GM21825 (cell line): ENCODE results near the gene PAPLN.

Experiments
- ATAC-seq: cut with Tn5 transposase; IDR thresholded peaks from one replicate; pipeline ENCODE4 v1.9.1; 2021; ENCODE audit warnings: mild to moderate bottlenecking, moderate library complexity; ENCODE audit not compliant: unreplicated experiment

The PAPLN gene

DNA sequence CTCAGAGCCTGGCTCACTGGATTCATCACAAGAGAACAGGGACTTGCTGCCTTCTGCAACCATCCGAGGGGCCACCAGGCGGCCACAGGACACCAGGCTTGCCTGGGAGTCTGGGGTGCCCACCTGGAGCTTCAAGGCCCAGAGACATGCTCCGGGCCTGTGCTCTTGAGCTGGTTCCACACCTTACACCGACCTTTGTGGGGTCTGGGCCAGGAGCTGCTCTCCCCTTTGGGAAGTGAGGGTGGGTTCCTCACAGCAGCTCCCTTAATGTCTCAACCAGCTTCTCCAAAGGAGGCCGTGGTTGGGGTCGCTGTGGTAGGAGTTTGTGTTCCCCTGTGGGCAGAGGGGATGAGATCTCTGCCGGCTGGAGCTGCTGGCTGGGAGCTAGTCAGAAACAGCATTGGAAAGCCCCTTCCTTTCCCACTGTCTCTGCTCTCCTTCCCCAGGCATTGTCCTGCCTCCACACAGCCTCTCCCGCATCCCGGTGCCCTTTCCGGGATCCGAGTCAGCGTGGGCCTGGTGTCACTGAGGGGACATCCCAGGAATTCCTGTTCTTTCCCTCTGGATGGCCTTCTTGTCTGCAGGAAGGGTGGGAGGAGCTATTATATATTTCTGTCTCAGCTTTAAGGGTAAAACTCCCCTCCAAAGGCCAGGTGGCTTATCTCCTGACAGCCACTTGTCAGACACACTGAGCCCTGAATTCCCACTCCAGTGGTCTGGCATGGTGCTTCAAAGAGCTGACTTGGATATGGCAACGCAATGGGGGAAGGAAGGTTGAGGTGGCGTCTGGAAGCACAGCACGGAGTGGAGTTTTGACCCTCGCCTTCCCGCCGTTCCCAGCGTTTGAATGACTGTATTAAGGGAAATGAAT lies 5.1 kb upstream of the PAPLN start:
- no peak for ATAC-seq

DNA sequence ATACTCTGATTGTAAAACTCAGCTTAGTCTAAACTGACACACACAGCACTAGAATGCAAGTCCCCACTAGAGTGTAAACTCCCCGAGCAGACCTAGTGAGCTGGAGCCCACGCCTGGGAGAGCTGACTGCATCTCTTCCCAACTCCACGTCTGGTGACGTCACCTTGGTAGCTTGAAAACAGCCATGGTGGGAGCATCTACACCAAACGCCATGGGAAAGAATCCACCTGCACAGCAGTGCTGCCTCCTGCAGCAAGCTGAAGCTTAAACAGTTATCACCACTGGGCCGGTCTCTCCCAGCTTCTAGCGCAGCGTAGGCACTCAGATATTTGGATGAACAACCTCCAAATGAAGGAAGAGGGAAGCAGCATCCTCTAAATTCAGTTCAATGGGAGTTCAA lies 4.3 kb upstream of the PAPLN start:
- no peak for ATAC-seq

DNA sequence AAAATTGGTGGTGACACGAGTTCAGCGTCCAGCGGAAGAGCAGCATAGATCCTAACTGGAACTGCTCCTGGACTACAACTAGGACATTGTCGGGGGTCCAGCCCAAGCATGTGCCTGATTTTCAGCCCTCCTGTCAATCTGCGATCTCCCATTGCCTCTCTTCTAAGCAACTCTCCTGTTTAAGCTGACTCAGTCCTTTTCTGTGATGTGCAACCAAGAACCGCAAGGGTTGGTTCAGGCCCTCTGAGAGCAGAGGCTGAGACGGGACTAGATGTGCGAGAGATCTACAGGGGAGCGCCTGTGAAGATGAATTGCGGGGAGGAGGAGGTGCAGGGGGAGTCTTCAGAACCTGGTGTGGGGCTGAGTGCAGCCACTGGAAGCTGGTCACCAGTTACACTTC lies 3.7 kb upstream of the PAPLN start:
- ATAC-seq, result no peak

DNA sequence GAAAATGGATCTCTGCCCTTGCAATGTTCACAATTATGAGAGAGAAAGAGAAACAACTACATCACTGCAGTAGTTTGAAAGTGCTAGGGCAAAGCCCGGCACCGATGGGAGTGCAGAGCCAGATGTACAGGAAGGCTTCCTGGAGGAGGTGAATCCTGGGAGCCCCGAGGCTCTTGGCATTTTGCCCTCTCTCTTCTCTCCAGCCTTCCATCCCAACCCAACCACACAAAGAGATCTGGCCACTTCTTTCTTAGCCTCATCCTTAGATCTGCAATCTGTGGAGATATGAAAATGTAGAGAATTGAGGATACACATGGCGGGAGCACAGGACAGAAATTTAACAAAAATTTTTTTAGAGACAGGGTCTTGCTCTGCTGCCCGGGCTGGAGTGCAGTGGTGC lies 3.3 kb upstream of the PAPLN start:
- ATAC-seq, result no peak

DNA sequence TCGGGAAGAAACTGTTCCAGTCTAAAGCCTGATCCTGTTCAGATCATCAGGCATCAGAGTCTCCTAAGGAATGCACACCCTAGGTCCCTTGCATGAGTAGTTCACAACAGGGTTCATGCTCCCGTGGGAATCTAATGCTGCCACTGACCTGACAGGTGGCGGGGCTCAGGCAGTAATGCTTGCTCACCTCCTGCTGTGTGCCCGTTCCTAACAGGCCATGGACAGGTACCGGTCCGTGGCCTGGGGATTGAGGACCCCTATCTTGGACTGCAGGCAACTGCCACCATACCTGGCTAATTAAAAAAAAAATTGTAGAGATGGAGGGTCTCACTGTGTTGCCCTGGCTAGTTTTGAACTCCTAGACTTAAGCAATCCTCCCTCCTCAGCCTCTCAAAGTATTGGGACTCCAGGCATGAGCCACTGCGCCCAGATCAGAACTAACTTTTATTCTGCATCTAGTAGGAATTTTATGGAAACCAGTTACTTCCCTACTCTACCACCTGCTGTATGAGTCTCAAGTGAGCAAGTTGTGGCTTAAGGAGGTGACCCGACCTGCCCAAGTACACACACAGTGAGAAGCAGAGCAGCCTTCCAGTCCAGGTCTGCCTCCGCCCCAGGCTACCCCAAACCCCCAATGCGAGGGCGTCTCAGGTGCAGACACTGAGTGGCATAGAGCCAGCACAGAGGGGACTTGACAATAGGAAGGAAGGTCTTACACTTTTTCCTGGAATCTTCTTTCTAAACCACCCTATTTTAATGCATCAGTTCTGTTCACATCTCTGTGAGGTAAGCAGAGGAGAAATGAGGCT lies 2.5 kb upstream of the PAPLN start:
- ATAC-seq, result no peak

DNA sequence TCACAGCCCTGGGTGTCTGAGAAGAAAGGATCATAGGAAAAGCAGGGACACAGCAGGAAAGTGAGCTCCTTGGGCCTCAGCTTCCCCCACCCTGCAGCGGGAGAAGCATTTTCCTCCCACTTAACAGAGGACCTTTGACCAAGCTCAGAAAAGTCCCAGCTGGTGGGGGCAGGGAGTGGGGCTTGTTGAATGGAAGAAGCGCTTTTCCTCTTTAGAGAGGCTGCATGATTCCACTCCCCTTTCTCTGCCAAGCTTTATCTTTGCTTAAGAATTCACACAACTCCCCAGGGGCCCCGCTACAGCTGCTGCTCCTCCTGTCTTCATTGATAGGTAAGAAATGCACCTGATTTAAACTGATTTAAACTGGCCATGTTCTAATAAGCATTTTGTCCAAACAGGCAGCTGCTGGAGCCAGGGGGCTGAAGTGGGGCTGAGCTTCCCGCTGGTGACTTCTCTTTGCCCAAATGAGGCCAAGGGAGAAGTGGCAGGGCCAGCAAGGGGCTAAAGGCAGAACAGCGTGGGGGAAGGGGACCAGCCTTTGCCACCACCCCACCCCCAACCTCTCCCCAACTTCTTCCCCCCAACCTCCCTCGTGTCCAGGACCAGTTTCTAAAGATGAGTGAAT lies 1.7 kb upstream of the PAPLN start:
- no peak for ATAC-seq

DNA sequence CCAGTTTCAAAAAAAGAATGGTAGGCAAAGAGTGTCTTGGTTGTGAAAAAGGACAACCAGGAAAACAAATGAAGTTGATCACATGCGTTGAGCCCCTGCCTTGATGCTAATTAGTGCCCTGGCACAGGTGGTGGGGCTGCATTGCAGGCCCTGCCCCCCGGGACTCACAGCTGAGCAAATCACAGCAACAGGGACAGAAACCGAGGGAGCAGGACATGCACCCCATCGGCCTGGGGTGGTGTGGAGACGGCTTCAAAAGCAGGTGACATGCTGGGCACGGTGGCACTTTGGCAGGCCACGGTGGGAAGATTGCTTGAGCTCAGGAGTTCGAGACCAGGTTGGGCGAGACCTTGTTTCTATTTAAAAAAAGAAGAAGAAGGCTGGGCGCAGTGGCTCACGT lies 1.1 kb upstream of the PAPLN start:
- ATAC-seq, result no peak

DNA sequence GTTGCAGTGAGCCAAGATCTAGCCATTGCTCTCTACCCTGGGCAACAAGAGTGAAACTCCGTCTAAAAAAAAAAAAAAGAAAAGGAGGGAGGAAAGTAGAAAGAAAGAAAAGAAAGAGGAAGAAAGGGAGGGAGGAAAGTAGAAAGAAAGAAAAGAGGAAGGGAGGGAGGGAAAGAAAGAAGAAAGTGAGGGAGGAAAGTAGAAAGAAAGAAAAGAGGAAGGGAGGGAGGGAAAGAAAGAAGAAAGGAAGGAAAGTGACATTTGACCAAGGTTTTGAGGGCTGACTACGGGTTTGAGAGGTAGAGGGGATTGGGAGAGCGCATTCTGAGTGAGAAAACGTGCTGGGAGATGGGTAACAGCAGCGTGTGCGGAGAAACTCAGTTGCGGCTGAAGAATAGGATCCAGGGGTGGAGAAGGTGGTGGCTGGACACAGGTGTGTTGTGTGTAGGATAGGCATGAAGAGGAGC lies 521 bp upstream of the PAPLN start:
- no peak for ATAC-seq

DNA sequence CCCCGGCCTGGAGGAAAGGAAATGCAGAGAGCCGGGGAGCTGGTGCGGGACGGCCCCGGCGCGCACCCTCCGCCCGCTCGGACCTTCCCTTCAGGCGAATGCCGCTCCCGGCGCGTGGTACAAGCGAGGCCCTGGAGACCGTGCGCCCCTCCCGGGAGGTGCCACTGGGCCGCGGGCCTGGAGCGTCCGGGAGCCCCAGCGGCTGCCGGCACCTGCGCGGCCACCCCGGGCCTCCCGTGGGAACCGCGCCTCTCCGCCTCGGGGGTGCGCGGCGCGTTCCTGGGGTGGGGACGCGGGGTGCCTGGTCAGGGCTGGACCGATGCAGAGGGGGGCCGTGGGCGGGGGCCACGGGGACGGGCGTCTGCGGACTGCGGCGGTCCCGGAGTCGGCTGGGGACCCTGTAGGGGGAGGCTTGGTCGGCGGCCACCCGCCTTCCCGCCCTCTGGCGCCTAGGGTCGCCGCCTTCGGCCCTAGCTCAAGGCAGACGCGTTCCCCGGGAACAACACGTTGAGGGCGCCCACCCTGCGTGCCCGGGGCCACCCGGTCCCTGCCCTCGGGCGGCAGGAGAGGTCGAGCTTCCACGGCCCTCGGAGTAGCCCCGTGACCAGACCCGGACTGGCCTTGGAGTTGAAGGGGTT lies 599 bp downstream of the PAPLN start:
- ATAC-seq, result no peak

DNA sequence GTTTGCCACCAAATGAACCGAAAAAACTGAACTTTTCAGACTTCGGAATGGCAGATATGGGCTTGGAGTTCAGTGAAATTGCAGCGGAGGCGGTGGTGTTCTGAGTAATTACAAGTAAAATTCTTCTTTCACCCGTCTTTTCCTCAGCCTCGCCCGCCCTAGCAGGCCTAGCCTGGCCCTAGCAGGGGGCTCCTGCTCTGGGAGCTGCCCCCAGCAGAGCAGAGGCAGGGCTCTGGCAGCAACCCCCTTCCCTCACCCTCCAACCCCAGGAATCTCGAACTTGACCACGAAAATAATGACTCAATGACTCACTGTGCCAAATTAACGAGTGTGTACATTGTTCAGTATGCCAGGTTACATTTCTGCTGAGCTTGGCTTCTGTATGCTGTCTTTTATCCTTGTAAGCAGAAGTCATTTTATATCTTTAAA lies 1.1 kb downstream of the PAPLN start:
- ATAC-seq, result no peak

DNA sequence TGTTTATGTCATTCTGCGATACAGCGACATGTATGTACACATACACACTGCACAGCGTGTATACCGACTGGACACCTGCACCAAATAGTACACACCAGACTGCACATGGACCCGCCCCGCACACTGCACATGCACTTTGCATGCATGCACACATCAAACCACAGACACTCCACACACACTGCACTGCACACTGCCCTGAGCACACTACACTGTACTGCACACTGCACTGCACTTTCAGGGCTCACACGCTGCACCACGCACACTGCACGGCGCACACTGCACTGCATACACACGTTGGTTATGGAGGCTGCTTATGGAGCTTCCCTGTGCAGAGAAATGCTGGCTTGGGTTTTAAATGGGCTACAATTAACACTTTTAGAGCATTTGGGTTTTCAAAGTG lies 1.6 kb downstream of the PAPLN start:
- no peak for ATAC-seq

DNA sequence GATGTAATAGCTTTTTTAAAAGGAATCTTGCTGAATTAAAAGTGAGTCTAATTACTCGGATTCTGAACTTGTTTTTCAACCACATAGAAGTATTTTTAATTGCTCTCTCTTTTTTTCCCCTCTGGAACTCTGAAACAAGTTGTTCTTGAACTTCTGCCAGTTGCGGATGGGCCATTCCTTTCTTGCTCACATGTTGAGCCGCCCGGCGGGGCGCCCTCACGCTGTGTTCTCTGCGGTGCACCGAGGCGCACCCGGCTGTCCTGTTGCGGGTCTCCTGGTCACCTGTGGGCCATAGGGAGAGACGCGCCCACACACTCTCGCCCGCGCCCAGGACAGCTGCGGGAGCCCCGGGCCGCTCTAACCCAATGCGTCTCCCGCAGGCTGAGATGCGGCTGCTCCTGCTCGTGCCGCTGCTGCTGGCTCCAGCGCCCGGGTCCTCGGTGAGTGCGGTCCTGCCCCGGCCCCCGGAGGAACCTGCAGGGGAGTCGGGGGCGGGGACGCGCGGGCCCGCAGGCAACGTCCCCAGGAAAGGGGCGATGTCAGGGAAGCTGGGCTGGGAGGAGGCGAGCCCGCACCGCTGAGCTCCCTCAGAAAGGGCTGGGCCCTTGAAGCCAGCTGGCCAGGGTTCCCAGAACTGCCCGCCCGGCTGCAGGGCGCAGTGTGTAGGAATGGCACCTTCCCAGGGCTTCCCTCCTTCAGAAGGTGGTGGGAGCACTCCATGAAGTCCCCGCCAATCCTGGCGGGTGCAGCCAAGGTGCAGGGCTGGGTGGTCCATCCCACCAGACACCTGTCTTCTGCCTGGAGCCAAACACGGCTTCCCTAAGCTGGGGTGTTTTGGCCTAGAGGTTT lies 2.3 kb downstream of the PAPLN start:
- no peak for ATAC-seq

DNA sequence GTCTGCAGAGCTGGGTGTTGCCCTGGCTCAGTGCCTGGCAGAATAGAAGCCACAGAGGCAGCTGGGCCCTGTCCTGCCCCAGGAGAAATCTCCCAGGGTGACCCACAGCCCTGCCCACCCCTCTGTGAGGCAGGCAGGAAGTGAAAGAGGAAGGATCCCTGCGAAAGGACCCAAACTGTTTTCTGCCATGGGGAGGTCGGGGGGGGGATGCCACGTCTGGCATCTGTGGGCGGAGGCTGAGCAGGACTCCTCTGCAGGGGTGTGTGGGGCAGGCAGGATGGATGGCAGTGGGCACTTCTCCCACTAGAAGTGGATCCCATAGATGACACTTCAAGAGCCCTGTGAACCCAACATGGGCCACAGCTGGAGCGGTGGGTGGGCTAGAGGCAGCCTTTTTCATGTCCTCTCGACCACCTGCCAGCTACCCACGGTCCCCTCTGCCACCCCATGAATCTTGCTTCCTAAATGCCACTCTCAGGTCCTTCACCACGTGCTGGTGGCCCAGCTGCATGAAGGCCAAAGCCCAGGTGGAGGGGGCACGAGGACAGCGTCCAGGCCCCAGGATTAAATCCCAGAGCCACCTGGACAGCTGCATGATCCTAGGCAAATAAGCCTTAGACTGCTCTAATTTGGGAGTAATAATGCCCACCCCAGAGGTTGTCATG lies 3.6 kb downstream of the PAPLN start:
- no peak for ATAC-seq

DNA sequence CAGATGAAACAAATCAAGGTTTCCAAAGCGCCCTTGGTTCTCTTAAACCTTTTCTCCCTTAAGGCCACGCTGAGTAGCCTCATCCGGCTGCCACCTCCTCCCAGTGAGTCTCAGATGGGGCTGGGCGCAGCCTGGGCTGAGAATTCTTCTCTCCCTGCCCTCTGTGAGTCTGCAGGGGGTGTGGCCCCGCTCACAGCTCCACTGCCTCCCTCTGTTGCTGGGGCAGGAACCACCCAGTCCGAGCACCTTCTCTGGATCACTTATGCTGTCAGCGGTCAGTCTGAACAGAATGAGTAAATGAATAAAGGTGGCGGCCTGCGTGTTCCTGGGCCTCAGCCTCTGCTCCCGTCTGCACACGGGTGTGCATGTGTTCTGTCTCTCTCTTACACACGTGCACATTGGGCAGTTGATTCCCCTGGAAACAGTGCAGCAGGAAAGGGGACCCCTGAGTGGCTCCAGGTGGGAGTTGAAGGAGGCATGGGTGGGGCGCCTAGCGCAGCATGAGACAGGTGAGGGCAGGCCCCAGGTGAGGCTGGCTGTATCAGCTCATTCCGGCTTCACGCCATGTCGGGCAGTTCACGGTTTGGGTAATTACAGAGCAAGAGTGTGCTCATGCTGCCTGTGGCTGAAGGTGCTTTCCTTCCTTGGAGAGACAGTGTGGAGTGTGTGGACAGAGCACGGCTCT lies 4.3 kb downstream of the PAPLN start:
- no peak for ATAC-seq

DNA sequence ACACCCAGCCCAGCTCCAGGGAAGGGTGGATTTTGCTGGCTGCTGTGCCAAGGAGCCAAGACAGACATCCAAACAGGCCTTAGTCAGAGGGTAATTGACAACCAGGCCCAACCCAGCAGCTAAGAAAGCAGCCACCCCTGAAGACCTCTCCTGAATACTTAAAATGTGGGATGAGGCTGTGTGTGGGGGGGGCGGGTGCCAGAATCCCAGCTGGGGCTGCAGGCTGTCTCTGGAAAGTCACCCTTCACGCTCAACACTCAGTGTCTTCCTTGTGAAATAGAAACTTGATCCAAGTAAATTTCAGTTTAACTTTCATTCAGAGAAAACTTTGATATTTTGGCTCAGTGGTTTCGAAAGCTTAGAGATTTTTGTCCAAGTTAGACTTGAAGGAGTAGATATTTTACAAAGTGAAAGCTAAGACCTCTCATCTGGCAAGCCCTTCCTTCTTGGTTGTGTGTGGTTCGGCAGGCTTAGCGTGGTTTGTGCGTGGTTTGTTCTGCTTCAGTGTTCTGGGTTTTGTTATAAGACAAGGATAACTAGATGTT lies 5.1 kb downstream of the PAPLN start:
- no peak for ATAC-seq

DNA sequence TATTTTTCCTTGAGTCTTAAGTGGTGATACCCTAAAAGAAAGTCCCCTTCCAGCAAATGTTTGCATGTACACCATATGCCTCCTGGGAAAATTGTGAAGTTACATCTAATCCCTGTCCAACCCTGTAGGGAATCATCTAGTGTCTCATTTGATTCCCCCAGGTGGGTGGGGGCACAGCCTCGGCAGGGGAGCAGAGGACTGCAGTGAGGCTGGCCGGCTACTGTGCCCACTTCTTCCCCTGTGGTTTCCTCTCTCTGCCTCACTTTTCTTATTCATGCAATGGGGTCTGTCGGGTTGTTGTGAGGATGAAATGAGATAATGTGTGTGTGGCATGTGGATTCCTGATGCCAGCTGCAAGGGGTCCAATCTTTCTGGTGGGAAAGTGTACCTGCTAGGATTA lies 6.0 kb downstream of the PAPLN start:
- no peak for ATAC-seq

DNA sequence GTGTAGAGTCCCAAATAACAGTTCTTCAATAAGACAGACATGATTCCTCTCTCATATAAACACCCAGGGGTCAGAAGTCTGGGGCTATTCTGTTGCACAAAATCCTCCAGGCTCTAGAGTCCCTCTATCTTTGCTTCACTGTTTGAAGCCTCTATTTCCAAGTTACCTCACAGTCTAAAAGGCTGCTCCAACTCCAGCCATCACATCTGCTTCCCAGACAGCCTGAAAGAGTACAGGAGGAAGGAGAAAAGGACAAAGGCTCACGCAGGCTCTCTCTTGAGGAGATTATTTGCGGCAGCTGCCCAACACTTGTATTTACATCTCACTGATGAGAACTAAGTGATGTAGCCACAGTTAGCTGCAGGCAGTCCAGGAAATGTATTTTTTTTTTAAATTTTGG lies 6.4 kb downstream of the PAPLN start:
- no peak for ATAC-seq

DNA sequence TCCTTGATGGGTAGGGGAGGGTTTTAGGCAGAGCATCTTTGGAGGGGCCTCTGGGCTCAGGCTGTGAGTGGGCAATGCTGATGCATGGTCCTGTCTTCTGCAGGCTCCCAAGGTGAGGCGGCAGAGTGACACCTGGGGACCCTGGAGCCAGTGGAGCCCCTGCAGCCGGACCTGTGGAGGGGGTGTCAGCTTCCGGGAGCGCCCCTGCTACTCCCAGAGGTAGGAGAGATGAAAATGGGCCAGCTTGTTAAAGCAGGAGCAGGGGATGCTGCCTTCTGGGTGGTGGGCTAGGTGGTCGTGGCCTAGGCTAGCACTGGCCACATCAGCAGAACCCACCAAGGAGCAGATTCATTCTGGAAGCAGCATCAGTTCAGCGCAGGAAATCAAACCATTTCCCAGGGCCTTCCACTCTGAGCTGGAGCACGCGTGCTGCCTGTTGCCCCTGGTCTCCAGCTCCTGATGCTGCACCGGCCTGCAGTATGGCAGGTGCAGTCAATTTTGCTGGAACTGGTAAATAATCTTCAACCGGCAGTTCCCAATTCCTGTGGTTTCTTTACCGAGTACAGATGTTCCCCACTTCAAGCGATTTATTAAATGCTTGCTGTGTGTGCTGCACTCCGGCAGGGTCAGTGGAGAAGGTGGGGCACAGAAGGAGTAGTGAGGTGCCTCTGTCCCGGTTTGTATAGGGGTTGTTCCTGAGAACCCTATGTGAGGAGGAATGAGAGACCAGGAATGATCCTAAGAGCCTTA lies 7.4 kb downstream of the PAPLN start:
- ATAC-seq, result no peak
